Measurements from ENCODE around the gene KIF17. TPM values are rescaled to one million over a fixed set of nuclear protein-coding genes. Genes with fewer than 3 reads are reported as not detected.

KIF17 gene
- total and polyA plus RNA-seq, 12 donors, result 10.7 to 66.9 (median 37.5) TPM

DNA sequence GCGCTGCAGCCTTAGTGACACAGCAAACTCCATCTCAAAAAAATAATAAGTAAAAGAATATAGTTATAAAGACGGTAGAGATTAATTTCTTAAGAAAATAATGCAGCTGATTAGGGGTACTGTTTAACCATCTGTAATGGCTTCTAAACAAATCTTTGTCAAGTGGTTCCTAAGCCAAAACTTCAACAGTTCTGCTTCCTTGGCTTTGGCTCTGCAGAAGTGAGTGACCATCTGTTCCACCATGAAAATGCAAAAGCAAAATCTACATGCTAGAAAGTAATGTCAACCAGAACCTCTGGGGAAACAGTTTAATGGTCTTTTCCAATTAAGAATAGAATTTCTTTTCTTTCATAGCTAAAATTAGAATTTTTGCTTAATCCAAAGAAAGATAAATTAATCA lies 23.0 kb upstream of the KIF17 start:
- H3K36me3 ChIP-seq (replicated peaks in 1 of 2), result peaks cover 0 to 76% of the 10 kb centered on the region in 2 donors
- TF ChIP-seq, protein P1, sequence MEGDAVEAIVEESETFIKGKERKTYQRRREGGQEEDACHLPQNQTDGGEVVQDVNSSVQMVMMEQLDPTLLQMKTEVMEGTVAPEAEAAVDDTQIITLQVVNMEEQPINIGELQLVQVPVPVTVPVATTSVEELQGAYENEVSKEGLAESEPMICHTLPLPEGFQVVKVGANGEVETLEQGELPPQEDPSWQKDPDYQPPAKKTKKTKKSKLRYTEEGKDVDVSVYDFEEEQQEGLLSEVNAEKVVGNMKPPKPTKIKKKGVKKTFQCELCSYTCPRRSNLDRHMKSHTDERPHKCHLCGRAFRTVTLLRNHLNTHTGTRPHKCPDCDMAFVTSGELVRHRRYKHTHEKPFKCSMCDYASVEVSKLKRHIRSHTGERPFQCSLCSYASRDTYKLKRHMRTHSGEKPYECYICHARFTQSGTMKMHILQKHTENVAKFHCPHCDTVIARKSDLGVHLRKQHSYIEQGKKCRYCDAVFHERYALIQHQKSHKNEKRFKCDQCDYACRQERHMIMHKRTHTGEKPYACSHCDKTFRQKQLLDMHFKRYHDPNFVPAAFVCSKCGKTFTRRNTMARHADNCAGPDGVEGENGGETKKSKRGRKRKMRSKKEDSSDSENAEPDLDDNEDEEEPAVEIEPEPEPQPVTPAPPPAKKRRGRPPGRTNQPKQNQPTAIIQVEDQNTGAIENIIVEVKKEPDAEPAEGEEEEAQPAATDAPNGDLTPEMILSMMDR (IDR thresholded peaks at IDR 0.05), result no peak
- no peak for TF ChIP-seq POLR2A (IDR thresholded peaks at IDR 0.05)
- WGBS, 4 donors, result 85 to 92% (median 87%) methylated on average over 2 of the region's 2 CpGs

DNA sequence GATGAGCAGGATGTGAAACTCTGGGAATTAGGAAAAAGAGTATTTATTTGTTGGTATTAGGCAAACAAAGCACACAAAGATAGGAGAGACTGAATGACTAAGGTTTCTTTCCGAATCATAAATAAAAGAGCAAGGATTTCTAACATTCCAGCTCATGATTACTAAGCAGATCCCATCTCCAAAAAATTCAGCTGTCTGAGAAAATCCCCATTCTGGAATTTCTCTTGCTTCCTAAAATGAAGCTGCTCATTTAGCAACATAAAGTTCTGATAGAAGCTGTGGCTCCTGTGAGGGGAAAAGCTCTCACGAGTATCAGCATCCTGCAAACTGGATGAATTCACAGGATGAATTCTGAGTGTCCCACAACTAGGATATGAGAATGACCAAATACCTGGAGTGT lies 21.4 kb upstream of the KIF17 start:
- Histone ChIP-seq H3K27me3 (no peaks in the 10 kb centered on the region), H3K36me3 (replicated peaks in 1 of 2) (peaks cover 0 to 60% of the 10 kb centered on the region in 2 donors), H3K9me3 (replicated peaks in 1 of 3) (no peaks in the 10 kb centered on the region), H3K4me1 (replicated peaks in 1 of 2) (peaks cover 0 to 9% of the 10 kb centered on the region in 2 donors), H3K27ac (peak overlapping the region in 3 of 5 donors; percentile 12 to 54 (median 52)), H3K4me3 (no peak overlapping the region)
- intact Hi-C loops (cut with DNase I), result no loop called here
- no peak for DNase-seq
- TF ChIP-seq POLR2A (IDR thresholded peaks at IDR 0.05), result no peak
- TF ChIP-seq, protein P1 (IDR thresholded peaks at IDR 0.05), result no peak
- whole genome bisulfite sequencing, 4 donors, result 43 to 57% (median 49%) methylated on average over 2 of the region's 2 CpGs

More for the DNA sequence above, 23.0 kb upstream of the KIF17 start:
- Histone ChIP-seq H3K9me3 (replicated peaks in 1 of 3) (no peaks in the 10 kb centered on the region), H3K4me1 (replicated peaks in 1 of 2) (peaks cover 0 to 9% of the 10 kb centered on the region in 2 donors), H3K27ac (no peak overlapping the region), H3K27me3 (no peaks in the 10 kb centered on the region), H3K4me3 (no peak overlapping the region)
- no peak for DNase-seq
- intact Hi-C loops (cut with DNase I), result no loop called here

DNA sequence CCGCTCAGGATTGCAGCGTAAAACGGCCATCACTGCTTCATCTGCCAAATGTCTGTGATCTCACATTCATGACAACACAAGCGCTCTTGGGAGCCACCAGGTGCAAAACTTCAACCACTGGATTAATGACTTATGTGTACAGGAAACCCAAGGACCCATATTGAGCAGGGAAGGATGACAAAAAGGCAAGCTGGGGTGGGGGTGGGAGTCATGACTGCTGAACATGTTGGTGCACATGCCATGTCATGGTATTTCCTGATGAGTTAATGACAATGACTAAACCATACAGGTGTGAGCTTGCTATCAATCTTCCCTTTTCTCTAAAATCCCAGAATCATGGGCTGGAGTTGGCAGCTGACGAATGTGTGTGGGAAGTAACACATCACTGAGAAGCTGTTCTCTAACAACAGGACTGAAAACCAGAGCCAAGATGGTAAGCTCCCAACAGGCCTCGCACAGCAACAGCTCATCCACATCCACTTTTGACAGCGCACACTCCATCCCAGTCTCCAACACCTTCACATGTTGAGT lies 17.8 kb upstream of the KIF17 start:
- intact Hi-C loops (cut with DNase I), result no loop called here
- Histone ChIP-seq H3K27ac (no peak overlapping the region), H3K9me3 (replicated peaks in 1 of 3) (no peaks in the 10 kb centered on the region), H3K4me3 (no peak overlapping the region), H3K4me1 (replicated peaks in 1 of 2) (peaks cover 16 to 24% of the 10 kb centered on the region in 2 donors), H3K36me3 (replicated peaks in 1 of 2) (peaks cover 0 to 24% of the 10 kb centered on the region in 2 donors), H3K27me3 (no peaks in the 10 kb centered on the region)
- peak in 2 of 7 donors; percentile 19 to 52 for DNase-seq
- TF ChIP-seq POLR2A (IDR thresholded peaks at IDR 0.05), result no peak
- TF ChIP-seq, protein P1 (IDR thresholded peaks at IDR 0.05), result no peak
- WGBS, 4 donors, result 92 to 98% (median 96%) methylated on average over 7 of the region's 7 CpGs

DNA sequence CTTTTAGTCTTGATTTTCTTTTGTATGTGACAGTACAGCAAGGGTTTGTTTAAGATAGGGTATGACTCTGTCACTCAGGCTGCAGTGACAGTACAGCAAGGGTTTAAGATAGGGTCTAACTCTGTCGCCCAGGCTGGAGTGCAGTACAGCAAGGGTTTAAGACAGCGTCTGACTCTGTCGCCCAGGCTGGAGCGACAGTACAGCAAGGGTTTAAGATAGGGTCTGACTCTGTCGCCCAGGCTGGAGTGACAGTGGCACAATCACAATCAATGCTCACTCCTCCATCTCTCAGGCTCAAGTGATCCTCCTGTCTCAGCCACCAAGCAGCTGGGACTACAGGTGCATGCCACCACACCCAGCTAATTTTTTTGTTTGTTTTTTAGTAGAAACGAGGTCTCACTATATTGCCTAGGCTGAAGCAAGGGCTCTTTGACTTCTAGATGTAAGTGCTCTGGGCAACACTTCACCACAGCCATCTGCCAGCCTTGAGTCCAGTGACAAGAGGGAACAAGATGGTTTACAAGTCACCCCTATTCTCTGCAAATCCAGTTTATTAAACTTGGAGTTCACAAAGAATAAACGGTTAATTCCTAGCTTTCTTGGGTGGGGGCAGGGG lies 15.7 kb upstream of the KIF17 start:
- peak in 2 of 7 donors; percentile 18 to 46 for DNase-seq
- Histone ChIP-seq H3K9me3 (replicated peaks in 1 of 3) (no peaks in the 10 kb centered on the region), H3K36me3 (replicated peaks in 1 of 2) (peaks cover 0 to 15% of the 10 kb centered on the region in 2 donors), H3K4me3 (peak overlapping the region in 2 of 4 donors; percentile 45 to 81), H3K27ac (peak overlapping the region in 4 of 5 donors; percentile 13 to 92 (median 70)), H3K27me3 (no peaks in the 10 kb centered on the region), H3K4me1 (replicated peaks in 1 of 2) (peaks cover 15 to 16% of the 10 kb centered on the region in 2 donors)
- 18 to 30% (median 22%) methylated on average over 6 to 7 of the region's 7 CpGs for WGBS, 4 donors
- intact Hi-C loops (cut with DNase I), result no loop called here
- peak in 1 of 2 donors; percentile 48 for TF ChIP-seq POLR2A (IDR thresholded peaks at IDR 0.05)
- TF ChIP-seq, protein P1 (IDR thresholded peaks at IDR 0.05), result no peak
